Measurements from ENCODE around the gene VRK3.
"Not testable (repeated sequence)": the region's sequence is repeated elsewhere in the genome, so short reads cannot be mapped to it uniquely, and the experiment has no call there.

Gene VRK3, protein sequence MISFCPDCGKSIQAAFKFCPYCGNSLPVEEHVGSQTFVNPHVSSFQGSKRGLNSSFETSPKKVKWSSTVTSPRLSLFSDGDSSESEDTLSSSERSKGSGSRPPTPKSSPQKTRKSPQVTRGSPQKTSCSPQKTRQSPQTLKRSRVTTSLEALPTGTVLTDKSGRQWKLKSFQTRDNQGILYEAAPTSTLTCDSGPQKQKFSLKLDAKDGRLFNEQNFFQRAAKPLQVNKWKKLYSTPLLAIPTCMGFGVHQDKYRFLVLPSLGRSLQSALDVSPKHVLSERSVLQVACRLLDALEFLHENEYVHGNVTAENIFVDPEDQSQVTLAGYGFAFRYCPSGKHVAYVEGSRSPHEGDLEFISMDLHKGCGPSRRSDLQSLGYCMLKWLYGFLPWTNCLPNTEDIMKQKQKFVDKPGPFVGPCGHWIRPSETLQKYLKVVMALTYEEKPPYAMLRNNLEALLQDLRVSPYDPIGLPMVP

DNA sequence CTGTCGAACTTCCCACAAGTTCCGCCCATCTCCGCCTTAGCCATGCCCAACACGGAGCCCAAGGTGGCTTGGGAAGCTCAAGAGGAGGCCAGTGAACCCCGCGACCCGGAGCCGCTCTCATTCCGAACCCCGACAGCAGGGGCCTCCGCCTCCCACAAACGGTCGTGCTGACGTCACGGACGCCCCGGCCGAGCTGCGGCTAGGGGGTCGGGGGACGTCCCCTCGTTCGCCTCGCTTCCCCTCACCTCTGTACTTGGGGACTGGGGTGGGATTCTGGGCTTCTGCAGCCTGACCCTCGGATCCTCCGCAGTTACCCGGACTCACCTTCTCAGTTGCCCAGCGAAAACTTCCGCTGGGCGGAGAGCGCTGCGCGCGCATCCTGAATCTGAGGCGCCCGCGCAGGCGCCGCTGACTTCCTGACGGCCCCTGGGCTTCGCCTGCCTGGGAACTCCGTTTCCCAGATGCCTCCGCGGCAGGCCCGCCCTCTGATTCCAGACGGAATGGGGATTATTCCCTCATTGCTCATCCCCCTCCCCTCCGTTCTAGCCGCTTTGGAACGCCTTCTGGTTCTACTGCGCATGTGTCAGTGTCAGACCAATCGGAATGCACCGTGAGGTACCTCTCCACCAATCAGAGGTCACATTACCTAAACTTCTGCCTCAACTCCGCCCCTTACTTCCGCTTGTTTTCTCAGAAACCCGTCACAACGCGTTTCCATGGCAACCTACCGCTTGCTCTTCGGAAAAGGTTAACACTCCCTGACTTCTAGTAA is at the start of gene VRK3:
Gene VRK3, minus strand, starts transcription at position 351 of the 772 bp plus-strand sequence. CDS start 9,210 bp downstream, outside the sequence.
- peak; percentile 91 to 96 for DNase-seq (ENCODE audit: low read depth in 1 of 2, low spot score in 1 of 2)

DNA sequence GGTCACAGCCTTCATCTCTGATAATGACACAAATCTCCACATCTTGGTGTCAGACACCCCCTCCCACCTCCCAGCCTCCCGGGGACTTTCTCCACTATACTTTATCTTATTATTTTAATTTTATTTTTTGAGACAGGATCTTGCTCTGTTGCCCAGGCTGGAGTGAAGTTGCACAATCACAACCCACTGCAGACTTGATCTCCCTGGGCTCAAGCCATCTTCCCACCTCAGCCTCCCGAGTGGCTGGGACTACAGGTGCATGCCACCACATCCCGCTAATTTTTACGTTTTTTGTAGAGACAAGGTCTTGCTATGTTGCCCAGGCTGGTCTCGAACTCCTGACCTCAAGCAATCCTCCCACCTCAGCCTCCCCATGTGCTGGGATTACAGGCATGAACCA is 43.2 kb upstream of the VRK3 start:
- DNase-seq (ENCODE audit: low read depth in 1 of 2, low spot score in 1 of 2), result not testable (repeated sequence)

DNA sequence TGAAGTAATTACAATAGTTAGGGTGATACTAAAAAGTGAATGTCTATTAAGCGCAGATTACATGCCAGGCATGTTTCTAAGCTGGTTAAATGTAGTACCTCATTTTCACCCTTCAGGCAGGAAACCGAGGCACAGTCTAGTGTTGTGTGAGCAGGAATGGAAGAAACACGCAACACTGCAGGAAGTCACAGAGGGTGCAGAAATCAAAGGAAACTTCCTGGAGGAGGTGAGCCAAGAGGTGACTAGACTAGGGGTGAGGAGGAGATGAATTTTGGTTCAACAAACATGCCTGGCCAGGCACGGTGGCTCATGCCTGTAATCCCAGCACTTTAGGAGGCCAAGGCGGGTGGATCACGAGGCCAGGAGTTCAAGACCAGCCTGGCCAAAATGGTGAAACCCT is 42.4 kb upstream of the VRK3 start:
- no peak for DNase-seq (ENCODE audit: low read depth in 1 of 2, low spot score in 1 of 2)

DNA sequence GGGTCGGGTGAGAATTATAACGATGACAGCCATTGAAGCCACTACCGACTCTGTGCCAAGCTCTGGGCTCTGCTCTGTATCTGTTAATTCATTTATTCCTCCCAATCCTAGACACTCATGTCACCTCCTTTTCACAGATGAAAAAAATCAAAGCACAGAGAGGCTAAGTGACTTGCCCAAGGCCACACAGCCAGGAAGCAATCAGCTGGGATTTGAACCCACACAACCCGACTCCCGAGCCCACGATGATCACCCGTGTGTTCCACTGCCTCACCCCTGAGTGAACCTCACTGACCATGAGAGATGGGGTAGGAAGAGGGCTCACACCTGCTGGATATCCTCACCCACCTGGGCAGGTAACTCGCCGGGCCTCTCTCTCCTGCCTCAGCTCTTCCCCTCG is 40.8 kb upstream of the VRK3 start:
- no peak for DNase-seq (ENCODE audit: low read depth in 1 of 2, low spot score in 1 of 2)

DNA sequence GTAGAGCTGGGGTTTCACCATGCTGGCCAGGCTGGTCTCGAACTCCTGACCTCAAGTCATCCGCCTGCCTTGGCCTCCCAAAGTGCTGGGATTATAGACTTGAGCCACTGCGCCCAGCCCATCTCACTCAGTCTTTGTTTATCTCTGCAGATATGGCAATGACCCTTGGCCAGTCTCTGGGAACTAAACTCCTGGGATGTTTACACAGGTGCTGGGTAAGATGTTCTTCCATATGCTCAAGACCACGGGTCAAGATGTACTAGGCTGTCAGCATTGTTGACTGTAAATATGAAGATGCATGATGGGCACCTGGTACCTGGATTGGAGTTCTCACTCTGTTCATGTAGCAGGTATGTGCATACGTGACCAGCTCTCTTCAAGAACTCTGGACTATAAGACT is 36.5 kb upstream of the VRK3 start:
- DNase-seq (ENCODE audit: low read depth in 1 of 2, low spot score in 1 of 2), result no peak

DNA sequence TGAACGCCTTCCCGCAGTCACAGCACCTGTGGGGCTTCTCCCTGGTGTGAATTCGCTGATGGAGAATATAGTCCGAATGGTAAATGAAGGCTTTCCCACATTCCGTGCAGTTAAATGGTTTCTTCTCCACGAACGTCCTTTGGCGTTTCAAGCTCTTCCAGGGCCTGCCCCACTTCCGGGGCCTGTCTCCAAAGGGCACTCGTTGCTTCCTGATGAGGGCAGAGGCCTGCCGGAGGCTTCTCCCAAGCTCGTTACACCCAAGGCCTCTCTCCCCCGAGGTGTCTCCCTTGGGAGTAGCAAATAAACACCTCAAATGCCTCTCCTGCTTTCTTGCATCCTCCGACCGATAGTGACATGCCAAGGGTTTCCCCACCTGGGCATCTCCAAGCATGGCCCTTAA is 34.9 kb upstream of the VRK3 start:
- DNase-seq (ENCODE audit: low read depth in 1 of 2, low spot score in 1 of 2), result no peak

DNA sequence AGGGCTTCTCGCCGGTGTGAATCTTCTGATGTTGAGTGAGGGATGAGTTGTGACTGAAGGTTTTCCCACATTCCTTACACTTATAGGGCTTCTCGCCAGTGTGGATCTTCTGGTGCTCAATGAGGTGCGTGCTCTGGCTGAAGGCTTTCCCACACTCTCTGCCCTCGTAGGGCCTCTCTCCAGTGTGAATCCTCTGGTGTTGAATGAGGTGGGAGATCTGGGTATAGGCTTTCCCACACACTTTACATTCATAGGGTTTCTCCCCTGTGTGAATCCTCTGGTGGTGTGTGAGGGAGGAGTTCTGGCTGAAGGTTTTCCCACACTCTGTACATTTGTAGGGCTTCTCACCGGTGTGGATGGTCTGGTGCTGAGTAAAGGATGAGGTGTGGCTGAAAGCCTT is 33.9 kb upstream of the VRK3 start:
- no peak for DNase-seq (ENCODE audit: low read depth in 1 of 2, low spot score in 1 of 2)

DNA sequence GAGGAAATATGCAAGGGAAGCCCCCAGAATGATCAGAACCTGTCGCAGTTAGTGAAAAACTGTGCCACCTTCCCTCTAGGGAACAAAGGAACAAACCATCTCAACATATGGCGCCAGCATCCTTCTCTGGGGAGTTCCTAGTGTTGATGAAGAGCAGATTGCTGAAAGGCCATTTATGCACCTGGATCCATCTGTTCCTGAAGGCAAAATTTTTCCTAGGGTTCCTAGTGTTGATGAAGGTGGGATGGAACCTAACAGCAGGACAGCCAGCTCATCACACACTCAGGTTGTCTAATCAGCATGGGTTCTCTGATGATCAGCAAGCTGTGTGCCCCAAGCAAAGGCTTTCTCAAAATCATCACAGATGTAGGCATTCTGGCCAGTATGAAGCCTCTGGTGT is 33.3 kb upstream of the VRK3 start:
- no peak for DNase-seq (ENCODE audit: low read depth in 1 of 2, low spot score in 1 of 2)

DNA sequence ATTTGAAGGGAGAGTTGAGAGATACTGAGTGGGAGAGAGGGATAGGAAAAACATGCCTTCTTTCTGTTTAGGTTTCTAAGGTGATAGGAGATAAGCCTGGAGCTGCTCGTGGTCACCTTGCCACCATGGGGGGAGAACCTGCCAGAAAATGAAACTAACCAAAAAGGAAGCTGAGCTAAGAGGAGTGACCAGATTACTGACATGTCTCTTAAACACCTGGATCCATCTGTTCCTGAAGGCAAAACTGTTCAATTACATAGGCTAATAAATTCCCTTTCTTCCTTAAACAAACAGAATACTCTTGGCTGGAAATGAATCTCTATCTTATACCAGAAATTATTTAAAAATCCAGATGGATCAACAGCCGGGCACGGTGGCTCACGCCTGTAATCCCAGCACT is 27.9 kb upstream of the VRK3 start:
- no peak for DNase-seq (ENCODE audit: low read depth in 1 of 2, low spot score in 1 of 2)

DNA sequence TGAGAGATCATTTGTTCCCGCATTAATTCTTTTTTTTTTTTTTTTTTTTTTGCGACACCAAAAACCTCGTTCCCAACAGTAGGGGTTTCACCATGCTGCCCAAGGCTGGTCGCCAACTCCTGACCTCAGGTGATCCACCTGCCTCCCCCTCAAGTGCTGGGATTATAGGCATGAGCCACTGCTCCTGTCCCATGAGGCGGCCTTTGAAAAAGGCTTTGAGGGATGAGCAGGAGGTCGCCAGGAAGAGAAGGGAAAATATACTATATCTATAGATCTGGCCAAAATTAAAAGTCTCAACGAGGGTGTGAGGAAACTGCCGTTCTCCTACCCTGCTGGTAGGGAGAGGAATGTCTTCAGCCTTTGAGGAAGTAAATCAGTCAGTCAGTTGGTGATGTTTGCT is 26.8 kb upstream of the VRK3 start:
- DNase-seq (ENCODE audit: low read depth in 1 of 2, low spot score in 1 of 2), result no peak

DNA sequence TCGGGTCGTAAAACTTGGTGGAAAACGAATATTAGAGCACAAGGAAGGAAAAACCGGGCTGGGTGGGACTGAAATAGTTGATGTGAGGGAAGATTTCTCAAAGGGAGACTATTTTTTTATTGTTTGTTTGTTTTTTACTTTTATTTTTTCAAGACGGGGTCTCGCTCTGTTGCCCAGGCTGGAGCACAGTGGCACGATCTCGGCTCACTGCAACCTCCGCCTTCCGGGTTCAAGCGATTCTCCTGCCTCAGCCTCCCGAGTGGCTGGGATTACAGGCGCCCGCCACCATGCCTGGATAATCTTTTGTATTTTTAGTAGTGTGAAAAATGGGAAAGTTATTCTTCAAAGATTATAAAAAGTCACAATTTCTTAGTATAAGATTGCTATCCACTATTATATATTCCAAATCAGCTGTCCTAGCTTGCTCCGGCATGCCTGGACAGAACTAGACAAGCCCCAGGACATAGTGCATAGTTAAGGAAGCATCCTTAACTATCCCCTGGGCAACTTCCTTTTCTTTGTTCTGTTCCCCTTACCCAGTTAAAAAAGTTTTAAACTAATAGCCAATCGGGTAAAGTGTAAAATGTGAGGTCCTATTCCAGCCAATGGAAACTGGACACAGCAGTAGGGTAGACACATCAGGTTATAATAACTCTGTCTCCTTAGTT is 26.2 kb upstream of the VRK3 start:
- not testable (repeated sequence) for DNase-seq (ENCODE audit: low read depth in 1 of 2, low spot score in 1 of 2)

DNA sequence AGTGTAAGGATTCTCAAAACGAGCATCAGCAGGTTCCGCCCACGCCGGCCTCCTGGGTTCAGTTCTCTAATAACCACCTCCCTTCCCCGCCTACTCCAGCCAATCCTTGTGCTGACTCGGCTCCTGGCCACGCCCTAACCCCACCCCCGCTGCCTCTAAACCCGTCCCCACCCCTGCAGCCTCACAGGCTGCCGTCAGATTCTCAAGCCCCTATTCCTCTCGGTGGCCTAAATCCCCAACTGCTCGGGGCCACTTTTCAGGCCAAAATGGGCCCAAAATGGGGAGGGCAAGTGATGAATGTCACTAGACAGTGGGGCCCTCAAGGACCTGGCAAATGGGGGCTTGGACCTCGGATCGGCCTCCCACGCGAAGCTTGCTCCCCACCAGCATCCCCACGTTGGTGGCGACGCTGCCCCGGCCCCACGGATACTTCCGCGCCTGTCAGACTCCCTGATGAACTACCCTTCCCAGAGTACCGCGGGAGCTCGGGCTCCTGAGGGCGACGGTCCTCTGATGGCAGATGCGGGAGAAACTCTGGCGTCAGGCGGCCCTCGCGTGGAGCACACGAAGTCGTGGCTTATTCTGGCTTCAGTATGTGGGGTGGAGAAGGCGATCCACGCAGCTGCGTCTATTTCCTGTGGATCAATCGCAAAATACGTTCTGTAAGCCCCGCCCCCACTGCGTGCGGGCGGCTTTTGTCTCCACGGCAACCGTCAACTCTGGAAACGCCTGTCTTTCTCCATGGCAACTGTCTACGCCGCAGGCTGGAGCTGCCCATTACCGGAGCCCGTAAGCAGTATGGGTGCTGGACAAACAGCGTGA is 25.4 kb upstream of the VRK3 start:
- DNase-seq (ENCODE audit: low read depth in 1 of 2, low spot score in 1 of 2), result peak; percentile 62 to 76

DNA sequence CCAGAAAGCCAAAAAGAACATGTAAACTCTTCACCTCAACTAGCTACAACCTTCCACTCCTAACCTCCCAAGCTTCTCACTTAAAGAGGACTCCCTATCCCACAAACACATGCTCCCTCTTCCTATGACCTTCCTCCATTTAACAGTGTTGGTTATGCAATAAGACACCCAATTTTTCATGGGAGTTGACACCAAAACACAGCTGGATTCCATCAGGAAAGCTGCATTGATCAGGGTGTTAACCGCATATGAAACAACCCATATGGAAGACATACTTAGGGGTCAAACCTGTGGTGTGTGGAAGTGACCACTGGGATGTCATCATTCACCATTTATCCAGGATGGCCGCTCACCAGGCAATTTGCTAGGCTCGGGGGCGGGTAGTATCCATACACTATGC is 22.5 kb upstream of the VRK3 start:
- no peak for DNase-seq (ENCODE audit: low read depth in 1 of 2, low spot score in 1 of 2)

DNA sequence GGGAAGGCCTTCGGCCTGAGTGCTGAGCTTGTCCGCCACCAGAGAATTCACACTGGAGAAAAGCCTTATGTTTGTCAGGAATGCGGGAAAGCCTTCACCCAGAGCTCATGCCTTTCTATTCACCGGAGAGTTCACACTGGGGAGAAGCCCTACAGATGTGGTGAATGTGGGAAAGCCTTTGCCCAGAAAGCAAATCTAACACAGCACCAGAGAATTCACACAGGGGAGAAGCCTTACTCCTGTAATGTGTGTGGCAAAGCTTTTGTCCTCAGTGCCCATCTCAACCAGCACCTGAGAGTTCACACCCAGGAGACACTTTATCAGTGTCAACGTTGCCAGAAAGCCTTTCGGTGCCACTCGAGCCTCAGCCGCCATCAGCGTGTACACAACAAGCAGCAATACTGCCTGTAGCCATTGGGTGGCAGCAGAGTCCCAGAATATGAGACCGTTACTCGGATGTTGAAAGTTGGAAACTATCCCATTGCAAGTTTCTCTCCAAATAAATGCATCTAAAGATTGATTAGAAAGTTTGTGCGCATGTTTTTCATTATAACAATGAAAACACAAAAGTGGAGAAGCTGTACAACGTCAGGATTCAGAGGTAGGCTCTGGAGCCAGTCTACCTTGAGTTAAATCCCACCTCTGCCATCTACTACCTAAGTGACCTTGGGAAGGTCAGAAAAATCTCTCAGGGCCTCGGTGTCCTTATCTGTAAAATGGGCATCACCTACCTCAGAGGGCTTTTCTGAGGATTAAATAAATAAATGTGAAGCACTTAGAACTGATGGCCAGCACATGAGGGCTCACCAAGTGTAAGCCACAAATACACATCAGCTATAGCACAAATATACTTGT is 21.7 kb upstream of the VRK3 start:
- peak; percentile 24 to 39 for DNase-seq (ENCODE audit: low read depth in 1 of 2, low spot score in 1 of 2)

DNA sequence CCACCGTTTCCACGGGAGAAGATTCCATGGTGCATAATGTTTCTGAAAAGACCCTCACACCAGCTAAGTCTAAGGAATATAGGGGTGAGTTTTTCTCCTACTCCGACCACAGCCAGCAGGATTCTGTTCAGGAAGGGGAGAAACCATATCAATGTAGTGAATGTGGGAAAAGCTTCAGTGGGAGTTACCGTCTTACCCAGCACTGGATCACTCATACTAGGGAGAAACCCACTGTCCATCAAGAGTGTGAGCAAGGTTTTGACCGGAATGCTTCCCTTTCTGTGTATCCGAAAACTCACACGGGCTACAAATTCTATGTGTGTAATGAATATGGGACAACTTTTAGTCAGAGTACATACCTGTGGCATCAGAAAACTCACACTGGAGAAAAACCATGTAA is 19.8 kb upstream of the VRK3 start:
- DNase-seq (ENCODE audit: low read depth in 1 of 2, low spot score in 1 of 2), result no peak

DNA sequence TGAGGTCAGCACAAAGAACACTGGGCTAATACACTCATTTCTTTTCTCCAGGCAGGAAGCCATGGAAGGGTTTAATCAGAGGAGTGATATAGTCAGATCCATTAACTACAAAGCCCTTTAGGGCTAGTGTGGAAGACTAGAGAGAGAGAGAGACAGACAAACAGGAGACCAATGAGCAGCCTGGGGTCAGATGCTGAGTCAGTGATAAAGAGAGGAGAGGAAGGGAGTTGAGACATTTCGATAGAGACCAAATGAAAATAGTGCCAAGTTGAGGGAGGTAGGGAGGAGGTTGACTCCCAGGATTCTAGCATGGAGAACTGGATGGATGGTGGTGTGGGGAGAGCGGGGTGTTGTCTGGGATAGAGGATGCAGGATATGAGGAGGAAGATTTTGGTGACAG is 18.8 kb upstream of the VRK3 start:
- no peak for DNase-seq (ENCODE audit: low read depth in 1 of 2, low spot score in 1 of 2)

DNA sequence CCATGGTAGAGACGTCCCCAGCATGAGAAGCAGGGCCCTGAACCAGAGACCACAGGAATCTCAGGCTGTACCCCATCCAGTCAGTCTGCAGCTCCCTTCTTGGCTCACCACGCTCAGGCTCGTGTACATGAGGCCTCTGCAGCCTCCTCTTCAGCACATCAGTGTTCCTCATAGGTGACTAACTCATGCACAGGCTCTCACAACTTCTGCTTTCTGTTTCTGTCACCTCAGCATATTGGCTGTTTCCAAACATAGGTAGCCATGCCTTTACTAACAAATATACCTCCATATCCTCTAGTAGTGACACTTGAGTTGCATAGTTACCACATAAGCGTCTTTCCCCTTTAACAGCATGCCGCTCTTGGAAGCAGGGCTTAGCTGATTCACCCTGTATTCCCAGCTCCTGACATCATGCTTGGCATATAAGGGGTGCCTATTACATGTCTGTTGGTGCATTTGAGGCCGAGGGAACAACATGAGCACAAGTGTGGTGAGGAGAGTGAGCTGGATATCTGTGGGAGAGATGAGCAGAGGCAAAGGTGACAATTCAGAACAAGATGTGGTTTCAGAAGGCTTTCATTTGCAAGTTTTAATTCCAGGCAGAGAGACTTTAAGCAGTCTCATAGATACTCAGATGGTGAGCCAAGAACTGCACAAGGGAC is 17.3 kb upstream of the VRK3 start:
- no peak for DNase-seq (ENCODE audit: low read depth in 1 of 2, low spot score in 1 of 2)

DNA sequence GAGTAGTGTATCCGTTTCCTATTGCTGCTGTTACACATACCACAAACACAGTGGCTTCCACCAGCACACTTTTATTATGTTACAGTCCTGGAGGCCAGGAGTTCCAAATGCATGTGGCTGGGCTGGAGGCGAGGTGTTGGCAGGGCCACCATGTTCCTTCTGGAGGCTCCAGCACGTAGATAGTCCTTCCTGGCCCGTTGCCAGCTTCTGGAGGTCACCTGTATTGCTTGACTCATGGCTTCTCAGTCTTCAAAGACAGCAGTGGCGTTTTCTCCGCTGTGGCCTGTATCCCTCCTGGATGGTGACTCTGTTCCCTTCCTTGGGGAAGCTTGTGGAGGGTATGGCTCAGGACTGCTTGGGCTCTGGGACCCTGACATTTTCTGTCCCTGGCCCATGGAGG is 15.8 kb upstream of the VRK3 start:
- no peak for DNase-seq (ENCODE audit: low read depth in 1 of 2, low spot score in 1 of 2)

DNA sequence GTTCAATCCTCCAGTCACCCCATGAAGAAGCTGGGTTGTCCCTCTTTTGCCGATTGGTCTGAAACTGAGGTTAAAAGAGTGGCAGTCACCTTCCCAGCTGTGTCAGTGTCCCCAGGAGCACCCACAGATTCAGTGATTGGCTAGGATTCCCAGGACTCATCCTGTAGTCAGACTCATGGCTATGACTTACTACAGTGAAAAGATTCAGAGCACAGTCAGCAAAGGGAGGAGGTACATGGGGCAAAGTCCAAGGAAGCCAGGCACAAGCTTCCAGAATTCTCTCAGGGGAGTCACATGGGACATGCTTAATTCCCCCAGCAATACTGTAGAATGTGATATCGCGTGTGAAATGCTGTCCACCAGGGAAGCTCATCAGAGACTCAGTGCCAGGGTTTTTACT is 14.8 kb upstream of the VRK3 start:
- DNase-seq (ENCODE audit: low read depth in 1 of 2, low spot score in 1 of 2), result no peak

DNA sequence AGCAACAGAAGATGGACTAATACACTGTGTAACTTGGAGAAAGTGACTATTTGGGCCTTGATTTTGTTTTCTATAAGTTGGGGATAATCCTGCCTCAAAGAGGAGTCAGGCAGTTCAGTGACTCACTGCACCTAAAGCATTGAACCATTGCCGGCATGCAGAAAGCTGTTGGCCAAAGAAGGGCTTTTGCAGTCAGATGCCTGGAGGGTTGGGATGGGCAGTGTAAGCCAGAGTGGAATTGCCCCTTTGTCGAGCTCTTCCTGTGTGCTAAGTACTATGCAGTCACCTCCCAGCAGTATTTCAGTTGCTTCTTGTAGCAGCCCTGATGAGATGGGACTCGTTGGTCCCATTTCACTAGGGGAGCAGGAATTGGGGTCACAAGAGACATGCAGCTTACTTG is 11.7 kb upstream of the VRK3 start:
- DNase-seq (ENCODE audit: low read depth in 1 of 2, low spot score in 1 of 2), result no peak

Measured in stimulated activated CD4-positive, alpha-beta T cell treated with anti-CD3 and anti-CD28 coated beads, Interleukin-15, amount 100 ng/mL, for 1 hour (primary cell).